ENCODE data around the gene ASAP3.

GRCh38 chr1:23450894-23451293, 33.1 kb downstream of the ASAP3 start:
- no peak for TF ChIP-seq CTCF (IDR thresholded peaks at IDR 0.05; ENCODE audit: insufficient read depth, low read length, poor library complexity, severe bottlenecking)
- no peak for TF ChIP-seq EZH2phosphoT487 (conservative IDR thresholded peaks at IDR 0.05; ENCODE audit: low read length)

Data from SU-DHL-6 (cell line).